Smooth muscle cell (in vitro differentiated cells): Measurements from ENCODE around the gene CYLD. TPM values are rescaled to one million over a fixed set of nuclear protein-coding genes. Genes with fewer than 3 reads are reported as not detected.

Source experiments
- DNase-seq: peaks from one replicate; lab custom pipeline; 2025; ENCODE audit not compliant: unreplicated experiment; lab: John Stamatoyannopoulos, UW
- H2AFZ ChIP-seq: fragments of 200-600 bp; sonication (generic); 2 replicates; pipeline ENCODE4 v1.6.0; 2016; ENCODE audit warnings: antibody characterized with exemption, low read depth, mild to moderate bottlenecking
- H3F3A ChIP-seq: fragments of 200-600 bp; sonication (generic); 2 replicates; pipeline ENCODE4 v1.6.0; 2017; ENCODE audit warnings: antibody characterized with exemption, low read depth
- H3K27ac ChIP-seq: fragments of 200-600 bp; sonication (generic); 2 replicates; pipeline ENCODE4 v1.5.1; 2016; ENCODE audit warnings: low read depth, mild to moderate bottlenecking
- H3K27me3 ChIP-seq: fragments of 200-600 bp; sonication (generic); 2 replicates; pipeline ENCODE4 v1.6.1; 2016; ENCODE audit warnings: low read depth, mild to moderate bottlenecking
- H3K36me3 ChIP-seq: fragments of 200-600 bp; sonication (generic); 2 replicates; pipeline ENCODE4 v1.5.1; 2016; ENCODE audit warnings: low read depth
- H3K4me1 ChIP-seq: fragments of 200-600 bp; sonication (generic); 2 replicates; pipeline ENCODE4 v1.5.1; 2016; ENCODE audit warnings: low read depth
- H3K4me2 ChIP-seq: fragments of 200-600 bp; sonication (generic); 2 replicates; pipeline ENCODE4 v1.6.0; 2016; ENCODE audit warnings: mild to moderate bottlenecking
- H3K4me3 ChIP-seq: fragments of 200-600 bp; sonication (generic); 2 replicates; pipeline ENCODE4 v1.5.1; 2016; ENCODE audit warnings: mild to moderate bottlenecking
- H3K79me2 ChIP-seq: fragments of 200-600 bp; sonication (generic); 2 replicates; pipeline ENCODE4 v1.6.0; 2016; ENCODE audit warnings: low read depth, mild to moderate bottlenecking
- H3K9ac ChIP-seq: fragments of 200-600 bp; sonication (generic); 2 replicates; pipeline ENCODE4 v1.6.0; 2016; ENCODE audit warnings: low read depth
- H3K9me3 ChIP-seq: fragments of 200-600 bp; sonication (generic); replicated peaks from 2 replicates; pipeline ENCODE4 v1.5.1; 2016; ENCODE audit warnings: low read depth
- H4K20me1 ChIP-seq: fragments of 200-600 bp; sonication (generic); 2 replicates; pipeline ENCODE4 v1.6.0; 2016; ENCODE audit warnings: low read depth
- CTCF ChIP-seq: fragments of 200-600 bp; sonication (generic); IDR thresholded peaks from 2 replicates; pipeline ENCODE4 v1.5.1; 2017; ENCODE audit warnings: borderline replicate concordance, mild to moderate bottlenecking, antibody characterized with exemption; ENCODE audit not compliant: insufficient read depth, poor library complexity, severe bottlenecking
- WGBS: methylation state at CpG from one replicate; pipeline ENCODE4 v1.1.7; 2016; ENCODE audit warnings: low lambda C conversion rate; 5-methylcytosine and 5-hydroxymethylcytosine counted together
- polyA plus RNA-seq: library from polyadenylated mRNA; unstranded; fragments of >200 nt; fragmentation: Nextera tagmentation; extraction: Ambion mirVana; gene quantifications from 2 replicates; pipeline ENCODE4 v1.2.1, GENCODE V29; 2016
- total RNA-seq: library from RNA; depleted of rRNA; stranded (reverse); fragments of >200 nt; gene quantifications from 2 replicates; pipeline ENCODE4 v1.2.3, GENCODE V29; 2014

CYLD gene
- total and polyA plus RNA-seq, 2 experiments from 2014 or later = 11.3 to 13.8 TPM

DNA sequence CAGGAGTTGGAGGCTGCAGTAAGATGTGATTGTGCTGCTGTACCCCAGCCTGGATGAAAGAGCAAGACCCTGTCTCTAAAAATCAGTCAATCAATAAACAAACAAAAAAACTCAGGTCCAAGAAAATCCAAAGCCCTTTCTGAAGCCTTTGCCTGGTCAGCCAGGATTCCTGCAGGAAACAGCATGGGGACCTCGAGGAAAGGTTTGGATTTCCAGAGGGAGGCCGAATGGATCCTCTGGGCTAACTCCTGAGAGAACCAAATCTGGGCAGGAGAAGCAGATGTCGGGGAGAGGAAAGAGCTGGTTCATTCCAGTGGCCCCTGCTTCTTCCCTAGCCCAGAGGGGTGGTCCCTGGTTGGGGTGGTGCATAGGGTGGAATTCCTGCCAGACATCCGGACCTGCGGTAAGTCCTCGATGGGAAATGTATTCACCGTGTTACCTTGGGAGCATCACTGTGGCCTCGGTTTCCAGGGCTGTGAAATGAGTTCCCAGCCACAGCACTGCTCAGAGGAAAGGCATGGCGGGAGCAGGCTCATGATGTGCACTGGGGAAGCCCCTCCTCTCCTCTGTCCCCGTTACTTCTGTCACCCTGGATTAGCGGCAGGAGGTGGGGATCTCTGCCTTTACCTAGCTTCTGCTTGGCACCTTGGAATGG, 75.1 kb downstream of the CYLD start:
- Histone ChIP-seq H3K9me3 (no peaks in the 10 kb centered on the region), H3K36me3 (no peaks in the 10 kb centered on the region), H3F3A (no peaks in the 10 kb centered on the region), H3K79me2 (no peaks in the 10 kb centered on the region), H3K4me2 (no peak overlapping the region), H4K20me1 (no peaks in the 10 kb centered on the region), H3K4me1 (no peaks in the 10 kb centered on the region), H3K27ac (no peak overlapping the region), H3K4me3 (no peak overlapping the region), H3K9ac (no peak overlapping the region), H2AFZ (no peak overlapping the region), H3K27me3 (no peaks in the 10 kb centered on the region)
- WGBS = 90% methylated on average over 11 of the region's 11 CpGs
- no peak for TF ChIP-seq CTCF
- DNase-seq = no peak

- H3K4me1 ChIP-seq = no peaks in the 10 kb centered on the region
- no peaks in the 10 kb centered on the region for H4K20me1 ChIP-seq
- no peak overlapping the region for H3K9ac ChIP-seq
- WGBS = 91% methylated on average over 8 of the region's 8 CpGs
- no peak for TF ChIP-seq CTCF
- H3K4me3 ChIP-seq = no peak overlapping the region
- no peak overlapping the region for H2AFZ ChIP-seq
- no peak overlapping the region for H3K27ac ChIP-seq
- no peaks in the 10 kb centered on the region for H3K36me3 ChIP-seq
- H3K79me2 ChIP-seq = no peaks in the 10 kb centered on the region
- H3K4me2 ChIP-seq = no peak overlapping the region
- H3F3A ChIP-seq = no peaks in the 10 kb centered on the region
- H3K27me3 ChIP-seq = no peaks in the 10 kb centered on the region
- H3K9me3 ChIP-seq = no peaks in the 10 kb centered on the region
- no peak for DNase-seq
Measured at GRCh38 chr16:50818380-50818779, 76.5 kb downstream of the CYLD start.

- Histone ChIP-seq H3F3A (no peaks in the 10 kb centered on the region), H3K4me1 (no peaks in the 10 kb centered on the region), H2AFZ (no peak overlapping the region), H3K79me2 (no peaks in the 10 kb centered on the region), H3K9ac (no peak overlapping the region), H3K9me3 (no peaks in the 10 kb centered on the region), H3K27ac (no peak overlapping the region), H3K4me2 (no peak overlapping the region), H3K27me3 (no peaks in the 10 kb centered on the region), H3K36me3 (no peaks in the 10 kb centered on the region), H4K20me1 (no peaks in the 10 kb centered on the region), H3K4me3 (no peak overlapping the region)
- TF ChIP-seq CTCF = no peak
- DNase-seq = no peak
- WGBS = 91% methylated on average over 6 of the region's 6 CpGs
Measured at GRCh38 chr16:50819706-50820105, 77.8 kb downstream of the CYLD start.

- no peak overlapping the region for H3K4me2 ChIP-seq
- no peak overlapping the region for H3K27ac ChIP-seq
- no peak overlapping the region for H3K4me3 ChIP-seq
- H3K79me2 ChIP-seq = no peaks in the 10 kb centered on the region
- no peaks in the 10 kb centered on the region for H3F3A ChIP-seq
- H3K9me3 ChIP-seq = no peaks in the 10 kb centered on the region
- H3K27me3 ChIP-seq = no peaks in the 10 kb centered on the region
- no peak for TF ChIP-seq CTCF
- WGBS = 91% methylated on average over 5 of the region's 5 CpGs
- no peaks in the 10 kb centered on the region for H3K4me1 ChIP-seq
- DNase-seq = no peak
- H4K20me1 ChIP-seq = no peaks in the 10 kb centered on the region
- H3K9ac ChIP-seq = no peak overlapping the region
- no peaks in the 10 kb centered on the region for H3K36me3 ChIP-seq
- H2AFZ ChIP-seq = no peak overlapping the region
Measured at GRCh38 chr16:50820225-50820624, 78.3 kb downstream of the CYLD start.
